ENCODE results near the gene MEI4.

MEI4 gene

DNA sequence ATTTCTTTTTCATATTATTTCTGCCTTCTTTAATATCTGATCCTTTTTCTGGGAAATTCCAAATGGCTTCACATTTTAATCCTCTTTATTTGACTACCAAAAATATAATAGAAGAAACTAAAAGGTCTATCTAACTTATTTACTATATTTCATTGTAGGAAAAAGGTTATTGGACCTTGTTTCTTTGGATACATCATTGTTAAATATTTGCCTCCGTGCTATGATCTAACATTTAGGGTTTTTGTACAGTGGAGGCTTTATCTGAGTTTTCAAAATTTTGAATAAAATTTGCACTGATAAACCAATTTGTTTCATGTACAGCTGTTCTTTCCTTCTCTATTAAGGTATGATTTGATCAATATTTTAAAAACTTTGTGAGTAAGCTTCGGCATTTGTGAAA lies 109.5 kb downstream of the MEI4 start:
- WGBS, 2 experiments (ENCODE audit: insufficient coverage in 2 of 2), result no CpG with 5 or more reads among the region's 2 CpGs
- no peaks in the 10 kb centered on the region for H3K4me1 ChIP-seq (ENCODE audit: control insufficient read depth, insufficient read depth, low read length, poor library complexity, severe bottlenecking)

DNA sequence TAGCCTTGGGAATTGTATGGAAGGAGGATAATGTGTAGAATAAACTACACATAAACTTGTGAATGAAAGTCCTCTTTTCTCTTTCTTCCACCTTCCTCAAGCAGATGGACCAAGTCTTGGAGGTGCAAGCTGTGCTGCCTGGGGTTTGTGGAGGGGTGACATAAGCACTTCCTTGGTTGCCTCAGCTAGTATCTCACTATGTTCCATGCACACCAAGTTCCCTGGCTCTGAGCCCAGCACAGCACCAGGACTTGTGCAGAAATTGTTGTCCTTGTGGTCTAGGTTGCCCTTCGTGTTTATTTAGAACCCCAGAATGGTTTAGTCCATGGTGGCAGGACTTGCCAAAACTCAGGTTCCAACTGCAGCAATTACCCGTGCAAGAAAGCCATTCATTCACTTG lies 110.3 kb downstream of the MEI4 start:
- H3K4me3 ChIP-seq (ENCODE audit: extremely low read depth, insufficient read depth, low read length, poor library complexity, severe bottlenecking), result no peak overlapping the region
- 79 to 88% methylated on average over 1 of the region's 2 CpGs for WGBS, 2 experiments (ENCODE audit: insufficient coverage in 2 of 2)
- H3K9me3 ChIP-seq (ENCODE audit: control insufficient read depth, low read length), result no peaks in the 10 kb centered on the region
- H3K27ac ChIP-seq (ENCODE audit: low read depth, low read length, severe bottlenecking), result no peak overlapping the region
- no peaks in the 10 kb centered on the region for H3K4me1 ChIP-seq (ENCODE audit: control insufficient read depth, insufficient read depth, low read length, poor library complexity, severe bottlenecking)
- H3K36me3 ChIP-seq (ENCODE audit: control insufficient read depth, insufficient read depth, low read length), result no peaks in the 10 kb centered on the region

More for the DNA sequence above, 109.5 kb downstream of the MEI4 start:
- Histone ChIP-seq H3K4me3 (ENCODE audit: extremely low read depth, insufficient read depth, low read length, poor library complexity, severe bottlenecking) (no peak overlapping the region), H3K27ac (ENCODE audit: low read depth, low read length, severe bottlenecking) (no peak overlapping the region), H3K9me3 (ENCODE audit: control insufficient read depth, low read length) (no peaks in the 10 kb centered on the region), H3K36me3 (ENCODE audit: control insufficient read depth, insufficient read depth, low read length) (no peaks in the 10 kb centered on the region)

DNA sequence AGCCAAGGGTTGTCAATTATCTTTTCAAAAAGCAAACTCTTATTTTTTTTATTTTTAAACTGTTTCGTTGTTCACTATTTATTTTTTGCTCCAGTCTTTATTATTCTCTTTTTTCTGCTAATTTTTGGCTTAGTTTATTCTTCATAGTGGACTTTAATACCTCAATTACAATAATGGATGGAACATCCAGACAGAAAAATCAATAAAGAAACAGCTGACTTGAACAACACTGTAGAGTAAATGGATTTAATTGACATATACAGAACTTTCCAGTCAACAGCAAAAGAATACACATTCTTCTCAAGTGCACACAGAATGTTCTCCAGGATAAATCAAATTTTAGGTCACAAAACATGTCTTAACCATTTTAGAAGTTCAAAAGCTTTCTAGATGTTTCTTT lies 111.5 kb downstream of the MEI4 start:
- Histone ChIP-seq H3K4me1 (ENCODE audit: control insufficient read depth, insufficient read depth, low read length, poor library complexity, severe bottlenecking) (no peaks in the 10 kb centered on the region), H3K9me3 (ENCODE audit: control insufficient read depth, low read length) (no peaks in the 10 kb centered on the region), H3K27ac (ENCODE audit: low read depth, low read length, severe bottlenecking) (no peak overlapping the region), H3K4me3 (ENCODE audit: extremely low read depth, insufficient read depth, low read length, poor library complexity, severe bottlenecking) (no peak overlapping the region), H3K36me3 (ENCODE audit: control insufficient read depth, insufficient read depth, low read length) (no peaks in the 10 kb centered on the region)
- WGBS, 2 experiments (ENCODE audit: insufficient coverage in 2 of 2), result no CpG with 5 or more reads among the region's 1 CpG

DNA sequence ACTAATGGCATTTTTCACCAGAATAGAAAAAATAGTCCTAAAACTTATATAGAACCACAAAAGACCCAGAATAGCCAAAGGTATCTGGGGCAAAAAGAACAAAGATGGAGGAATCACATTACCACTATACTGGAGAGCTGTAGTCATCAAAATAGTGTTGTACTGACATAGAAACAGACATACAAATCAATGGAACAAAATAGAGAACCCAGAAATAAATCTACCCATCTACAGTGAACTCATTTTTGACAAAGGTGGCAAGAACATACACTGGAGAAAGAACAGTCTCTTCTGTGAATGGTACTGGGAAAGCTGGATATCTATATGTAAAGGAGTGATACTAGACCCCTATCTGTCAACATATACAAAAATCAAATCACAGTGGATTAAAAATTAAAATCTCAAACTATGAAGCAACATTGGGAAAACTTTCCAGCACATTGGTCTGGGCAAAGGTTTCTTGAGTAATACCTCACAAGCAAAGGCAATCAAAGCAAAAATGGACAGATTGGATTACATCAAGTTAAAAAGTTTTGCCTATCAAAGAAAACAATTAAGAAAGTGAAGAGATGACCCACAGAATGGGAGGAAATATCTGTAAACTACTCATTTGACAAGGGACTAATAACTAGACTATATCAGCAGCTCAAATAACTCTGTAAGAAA lies 120.5 kb downstream of the MEI4 start:
- Histone ChIP-seq H3K36me3 (ENCODE audit: control insufficient read depth, insufficient read depth, low read length) (no peaks in the 10 kb centered on the region), H3K4me3 (ENCODE audit: extremely low read depth, insufficient read depth, low read length, poor library complexity, severe bottlenecking) (no peak overlapping the region), H3K4me1 (ENCODE audit: control insufficient read depth, insufficient read depth, low read length, poor library complexity, severe bottlenecking) (no peaks in the 10 kb centered on the region), H3K27ac (ENCODE audit: low read depth, low read length, severe bottlenecking) (no peak overlapping the region), H3K9me3 (ENCODE audit: control insufficient read depth, low read length) (no peaks in the 10 kb centered on the region)

DNA sequence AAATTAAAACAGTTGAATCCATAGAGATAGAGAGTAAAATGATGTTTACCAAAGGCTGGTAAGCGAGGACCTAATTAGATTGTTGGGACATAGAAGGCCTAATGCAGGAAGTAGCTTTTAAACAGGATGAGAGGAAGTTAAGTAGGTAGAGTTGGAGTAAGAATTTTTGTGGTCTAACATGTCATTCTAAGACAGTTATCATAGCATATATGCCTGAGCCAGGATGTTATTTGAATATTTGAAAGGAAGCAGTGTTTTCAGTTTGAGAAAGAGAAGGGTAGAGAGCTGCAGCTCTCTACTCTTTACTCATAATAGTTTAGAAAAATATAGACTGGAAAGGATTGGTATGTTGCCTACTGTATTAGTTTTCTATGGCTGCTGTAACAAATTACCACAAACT lies 121.6 kb downstream of the MEI4 start:
- WGBS, 2 experiments (ENCODE audit: insufficient coverage in 2 of 2), result 93 to 100% methylated on average over 1 of the region's 1 CpG
- Histone ChIP-seq H3K9me3 (ENCODE audit: control insufficient read depth, low read length) (no peaks in the 10 kb centered on the region), H3K4me3 (ENCODE audit: extremely low read depth, insufficient read depth, low read length, poor library complexity, severe bottlenecking) (no peak overlapping the region)

DNA sequence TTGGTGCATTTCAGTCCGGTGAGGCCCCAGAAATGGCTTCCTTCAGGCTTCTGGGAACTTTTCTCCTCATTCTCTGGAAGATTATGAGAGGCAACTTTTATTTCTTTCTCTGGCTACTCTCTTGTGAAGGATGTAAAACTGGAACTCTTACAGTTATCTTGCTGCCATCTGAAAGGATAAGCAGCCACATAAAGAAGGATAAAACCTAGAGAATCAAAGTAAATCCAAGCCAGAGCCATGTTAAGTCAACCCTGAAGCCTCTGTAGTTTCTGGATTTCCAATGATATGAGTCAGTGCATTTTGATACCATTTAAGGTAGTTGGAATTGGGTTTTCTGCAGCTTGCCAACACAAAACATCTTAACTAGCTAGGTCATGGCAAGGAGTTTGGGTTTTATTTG lies 123.6 kb downstream of the MEI4 start:
- H3K9me3 ChIP-seq (ENCODE audit: control insufficient read depth, low read length), result no peaks in the 10 kb centered on the region
- no peaks in the 10 kb centered on the region for H3K36me3 ChIP-seq (ENCODE audit: control insufficient read depth, insufficient read depth, low read length)
- H3K27ac ChIP-seq (ENCODE audit: low read depth, low read length, severe bottlenecking), result no peak overlapping the region
- H3K4me1 ChIP-seq (ENCODE audit: control insufficient read depth, insufficient read depth, low read length, poor library complexity, severe bottlenecking), result no peaks in the 10 kb centered on the region
- 100% methylated on average over 1 of the region's 1 CpG; no CpG with 5 or more reads in 1 of the 2 experiments for WGBS, 2 experiments (ENCODE audit: insufficient coverage in 2 of 2)
- no peak overlapping the region for H3K4me3 ChIP-seq (ENCODE audit: extremely low read depth, insufficient read depth, low read length, poor library complexity, severe bottlenecking)

More for the DNA sequence above, 121.6 kb downstream of the MEI4 start:
- no peaks in the 10 kb centered on the region for H3K4me1 ChIP-seq (ENCODE audit: control insufficient read depth, insufficient read depth, low read length, poor library complexity, severe bottlenecking)
- H3K36me3 ChIP-seq (ENCODE audit: control insufficient read depth, insufficient read depth, low read length), result no peaks in the 10 kb centered on the region
- H3K27ac ChIP-seq (ENCODE audit: low read depth, low read length, severe bottlenecking), result no peak overlapping the region

DNA sequence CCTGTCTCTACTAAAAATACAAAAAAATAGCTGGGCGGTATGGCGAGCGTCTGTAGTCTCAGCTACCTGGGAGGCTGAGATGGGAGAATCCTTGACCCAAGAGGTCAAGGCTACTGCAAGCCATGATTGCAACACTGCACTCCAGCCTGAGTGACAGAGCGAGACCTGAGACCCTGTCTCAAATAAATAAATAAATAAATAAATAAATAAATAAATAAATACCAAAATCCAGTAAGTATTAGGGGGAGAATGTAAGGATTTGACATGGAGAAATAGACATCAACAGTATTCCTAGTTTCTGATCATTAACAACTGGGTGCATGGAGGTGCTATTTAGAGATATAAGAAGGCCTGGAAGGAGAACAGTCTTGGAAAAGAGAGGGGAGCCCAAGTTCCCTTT lies 125.7 kb downstream of the MEI4 start:
- Histone ChIP-seq H3K9me3 (ENCODE audit: control insufficient read depth, low read length) (no peaks in the 10 kb centered on the region), H3K36me3 (ENCODE audit: control insufficient read depth, insufficient read depth, low read length) (no peaks in the 10 kb centered on the region), H3K4me1 (ENCODE audit: control insufficient read depth, insufficient read depth, low read length, poor library complexity, severe bottlenecking) (no peaks in the 10 kb centered on the region), H3K4me3 (ENCODE audit: extremely low read depth, insufficient read depth, low read length, poor library complexity, severe bottlenecking) (no peak overlapping the region), H3K27ac (ENCODE audit: low read depth, low read length, severe bottlenecking) (no peak overlapping the region)
- 79 to 80% methylated on average over 2 to 3 of the region's 4 CpGs for WGBS, 2 experiments (ENCODE audit: insufficient coverage in 2 of 2)

DNA sequence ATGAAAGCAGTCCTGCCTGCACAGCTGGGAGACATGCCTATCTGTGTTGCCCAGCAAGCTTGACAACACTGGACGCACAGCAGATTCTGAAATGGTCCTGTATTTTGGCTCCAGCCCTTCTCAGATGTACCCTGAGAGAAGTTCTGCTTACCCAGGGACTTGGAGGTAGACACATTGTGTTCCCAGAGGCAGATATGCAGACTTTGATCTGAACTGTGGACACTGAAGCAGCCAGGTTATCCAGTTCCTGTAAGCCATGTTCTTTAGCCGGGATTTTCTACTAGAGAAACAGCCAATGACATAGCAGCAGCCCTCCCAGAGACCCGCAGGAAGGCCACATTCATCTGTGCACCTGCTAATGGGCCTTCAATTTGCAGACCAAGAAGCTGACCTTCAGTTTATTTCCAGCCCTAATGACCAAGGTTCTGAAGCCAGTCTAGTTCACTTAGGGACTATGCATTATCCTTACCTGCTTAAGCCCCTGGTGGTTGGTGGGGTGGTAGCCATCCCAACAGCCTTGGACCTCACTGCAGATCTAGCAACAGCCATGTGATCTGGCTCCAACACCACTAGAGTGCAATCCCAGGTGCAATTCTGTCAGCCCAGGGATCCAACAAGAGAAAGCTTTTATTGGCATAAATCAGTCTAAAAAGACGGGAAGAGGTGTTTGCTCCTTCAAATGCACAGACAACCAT lies 134.2 kb downstream of the MEI4 start:
- no peak overlapping the region for H3K27ac ChIP-seq (ENCODE audit: low read depth, low read length, severe bottlenecking)
- no peak overlapping the region for H3K4me3 ChIP-seq (ENCODE audit: extremely low read depth, insufficient read depth, low read length, poor library complexity, severe bottlenecking)
- 77 to 90% methylated on average over 3 to 4 of the region's 4 CpGs for WGBS, 2 experiments (ENCODE audit: insufficient coverage in 2 of 2)
- H3K4me1 ChIP-seq (ENCODE audit: control insufficient read depth, insufficient read depth, low read length, poor library complexity, severe bottlenecking), result no peaks in the 10 kb centered on the region
- no peaks in the 10 kb centered on the region for H3K36me3 ChIP-seq (ENCODE audit: control insufficient read depth, insufficient read depth, low read length)
- no peaks in the 10 kb centered on the region for H3K9me3 ChIP-seq (ENCODE audit: control insufficient read depth, low read length)

DNA sequence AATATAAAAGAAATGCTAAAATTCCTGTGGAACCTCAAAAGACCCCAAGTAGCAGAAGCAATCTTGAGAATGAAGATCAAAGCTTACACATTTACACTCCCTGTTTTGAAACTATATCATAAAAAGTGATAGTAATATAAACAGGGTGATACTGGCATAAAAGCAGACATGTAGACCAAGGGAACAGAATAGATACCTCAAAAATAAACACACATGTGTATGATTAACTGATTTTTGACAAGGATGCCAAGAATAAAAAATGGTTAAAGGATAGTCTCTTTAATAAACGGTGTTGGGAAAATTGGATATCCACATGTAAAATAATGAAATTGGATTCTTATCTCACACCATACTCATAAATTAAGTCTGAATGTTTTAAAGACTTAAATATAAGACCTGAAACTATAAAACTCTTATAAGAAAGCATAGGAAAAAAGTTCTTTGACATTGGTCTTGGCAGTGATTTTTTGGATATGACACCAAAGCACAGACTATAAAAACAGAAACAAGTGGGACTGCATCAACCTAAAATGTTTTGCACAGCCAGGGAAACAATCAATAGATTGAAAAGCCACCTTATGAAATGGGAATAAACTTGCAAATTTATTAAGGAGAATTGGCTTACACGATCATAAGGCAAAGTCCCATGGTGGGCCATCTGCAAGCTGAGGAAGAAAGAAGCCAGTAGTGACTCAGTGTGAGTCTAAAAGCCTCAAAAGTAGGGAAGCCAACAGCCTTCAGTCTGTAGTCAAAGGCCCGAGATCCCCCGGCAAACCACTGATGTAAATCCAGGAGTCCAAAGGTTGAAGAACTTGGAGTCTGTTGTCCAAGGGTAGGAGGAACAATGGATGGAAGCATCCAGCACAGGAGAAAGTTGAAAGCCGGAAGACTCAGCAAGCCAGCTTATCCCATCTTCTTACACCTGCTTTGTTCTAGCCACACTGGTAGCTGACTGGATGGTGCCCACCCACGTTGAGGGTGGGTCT lies 144.3 kb downstream of the MEI4 start:
- H3K4me3 ChIP-seq (ENCODE audit: extremely low read depth, insufficient read depth, low read length, poor library complexity, severe bottlenecking), result no peak overlapping the region
- H3K9me3 ChIP-seq (ENCODE audit: control insufficient read depth, low read length), result no peaks in the 10 kb centered on the region
- no peaks in the 10 kb centered on the region for H3K4me1 ChIP-seq (ENCODE audit: control insufficient read depth, insufficient read depth, low read length, poor library complexity, severe bottlenecking)
- no peaks in the 10 kb centered on the region for H3K36me3 ChIP-seq (ENCODE audit: control insufficient read depth, insufficient read depth, low read length)
- 88 to 95% methylated on average over 4 of the region's 6 CpGs for WGBS, 2 experiments (ENCODE audit: insufficient coverage in 2 of 2)
- H3K27ac ChIP-seq (ENCODE audit: low read depth, low read length, severe bottlenecking), result no peak overlapping the region

DNA sequence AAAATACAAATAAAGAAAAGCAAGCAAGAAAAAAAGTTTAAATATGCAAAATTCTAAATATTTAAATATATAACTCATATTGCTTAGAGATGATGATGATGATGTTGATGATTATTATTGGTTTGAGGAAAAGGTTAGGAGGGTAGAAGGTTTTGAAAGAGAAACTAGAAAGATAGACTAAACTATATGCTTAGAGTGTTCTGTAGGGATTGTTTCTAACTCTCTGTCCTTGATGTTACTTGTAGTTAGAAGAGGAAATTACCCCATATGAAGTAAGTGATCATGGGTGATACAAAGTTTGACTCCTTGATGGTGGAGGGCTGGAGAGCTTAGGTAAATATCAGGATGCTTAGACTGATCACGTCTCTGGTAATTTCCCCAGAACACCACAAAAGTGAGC lies 159.5 kb downstream of the MEI4 start:
- Histone ChIP-seq H3K27ac (ENCODE audit: low read depth, low read length, severe bottlenecking) (no peak overlapping the region), H3K4me3 (ENCODE audit: extremely low read depth, insufficient read depth, low read length, poor library complexity, severe bottlenecking) (no peak overlapping the region), H3K36me3 (ENCODE audit: control insufficient read depth, insufficient read depth, low read length) (no peaks in the 10 kb centered on the region), H3K9me3 (ENCODE audit: control insufficient read depth, low read length) (no peaks in the 10 kb centered on the region), H3K4me1 (ENCODE audit: control insufficient read depth, insufficient read depth, low read length, poor library complexity, severe bottlenecking) (no peaks in the 10 kb centered on the region)
- WGBS, 2 experiments (ENCODE audit: insufficient coverage in 2 of 2), result 100% methylated on average over 1 of the region's 1 CpG; no CpG with 5 or more reads in 1 of the 2 experiments

All from mesodermal cell (in vitro differentiated cells).